OCI-LY7 (cell line): ENCODE data around the gene FAM3B. TPM values are rescaled to one million over a fixed set of nuclear protein-coding genes. Genes with fewer than 3 reads are reported as not detected.
A peak's percentile ranks its signal among the peaks of the same experiment; 100 is the strongest.

Experiments
- BruUV-seq: library from RNA; stranded (reverse); fragments of 400-500 nt; replicated peaks from 2 replicates; lab custom pipeline; 2021; lab: Mats Ljungman, UMichigan
- CTCF ChIA-PET: fragments of 300-600 bp; sonication (Branson Sonifier 250); formaldehyde crosslinking; loops from one replicate; lab custom pipeline; 2022; ENCODE audit warnings: antibody characterized with exemption; ENCODE audit not compliant: unreplicated experiment; lab: Charles Lee
- POLR2A ChIA-PET: fragments of 300-600 bp; sonication (Branson Sonifier 250); formaldehyde crosslinking; loops from one replicate; lab custom pipeline; 2022; ENCODE audit warnings: antibody characterized with exemption; lab: Charles Lee
- DNase-seq: peaks from one replicate; pipeline ENCODE4 v3.0.0-alpha.2; 2015; ENCODE audit warnings: low spot score
- H2AFZ ChIP-seq: fragments of 200-600 bp; sonication (generic), shearing (Covaris generic); 2 replicates; pipeline ENCODE4 v1.6.1; 2014; ENCODE audit warnings: mild to moderate bottlenecking, antibody characterized with exemption, low read length, moderate library complexity
- H3K27ac ChIP-seq: fragments of 200-600 bp; sonication (generic); 2 replicates; pipeline ENCODE4 v1.5.1; 2014; ENCODE audit warnings: mixed run types, low read depth, mild to moderate bottlenecking, moderate library complexity, low read length, inconsistent platforms; ENCODE audit not compliant: poor library complexity, severe bottlenecking
- H3K36me3 ChIP-seq: fragments of 200-600 bp; sonication (generic); 2 replicates; pipeline ENCODE4 v1.6.1; 2014; ENCODE audit warnings: mild to moderate bottlenecking, antibody characterized with exemption, low read length, moderate library complexity, mixed read lengths; ENCODE audit not compliant: insufficient read depth
- H3K4me1 ChIP-seq: fragments of 200-600 bp; sonication (generic); 2 replicates; pipeline ENCODE4 v1.5.1; 2014; ENCODE audit warnings: mild to moderate bottlenecking, low read length; ENCODE audit not compliant: insufficient read depth, poor library complexity, severe bottlenecking
- H3K4me2 ChIP-seq: fragments of 200-600 bp; sonication (generic); 2 replicates; pipeline ENCODE4 v1.6.1; 2014; ENCODE audit warnings: mild to moderate bottlenecking, low read length
- H3K4me3 ChIP-seq: fragments of 200-600 bp; sonication (generic); 2 replicates; pipeline ENCODE4 v1.5.1; 2014; ENCODE audit warnings: mild to moderate bottlenecking, low read depth, low read length; ENCODE audit not compliant: poor library complexity, severe bottlenecking
- H3K79me2 ChIP-seq: fragments of 200-600 bp; sonication (generic); 2 replicates; pipeline ENCODE4 v1.6.1; 2016; ENCODE audit warnings: low read depth, mild to moderate bottlenecking, low read length, moderate library complexity, mixed read lengths; ENCODE audit not compliant: insufficient read depth
- H3K9me2 ChIP-seq: fragments of 200-600 bp; sonication (generic); 2 replicates; pipeline ENCODE4 v1.6.1; 2016; ENCODE audit warnings: mild to moderate bottlenecking, low read length, mixed read lengths; ENCODE audit not compliant: insufficient read depth
- H3K9me3 ChIP-seq: fragments of 200-600 bp; sonication (generic); 2 replicates; pipeline ENCODE4 v1.6.1; 2014; ENCODE audit warnings: mild to moderate bottlenecking, mixed run types, low read length, mixed read lengths
- H4K20me1 ChIP-seq: fragments of 200-600 bp; sonication (generic); 2 replicates; pipeline ENCODE4 v1.6.1; 2014; ENCODE audit warnings: mild to moderate bottlenecking, antibody characterized with exemption, low read length, moderate library complexity, mixed read lengths; ENCODE audit not compliant: insufficient read depth
- EZH2phosphoT487 ChIP-seq: fragments of 200-600 bp; sonication (generic); IDR thresholded peaks from 2 replicates; pipeline ENCODE4 v1.6.1; 2018; ENCODE audit warnings: low read depth, borderline replicate concordance, mild to moderate bottlenecking, mixed run types, antibody characterized with exemption, low read length, moderate library complexity, mixed read lengths
- intact Hi-C: fragments of 100-400 bp; cut with micrococcal nuclease; formaldehyde crosslinking; loops from one replicate; pipeline ENCODE4 v1.10.0; 2022; ENCODE audit not compliant: unreplicated experiment
- total RNA-seq, 2 experiments: library from RNA; depleted of rRNA in 1 of 2; stranded (reverse); fragments of >200 nt in 1 of 2; shearing (Covaris generic) in 1 of 2; gene quantifications; 2 replicates each; pipeline ENCODE4 v1.2.3, GENCODE V29; 2014 to 2022
- TF ChIP-seq, protein P1 (sequence below): fragments of 200-600 bp; sonication (generic); conservative IDR thresholded peaks from 2 replicates; pipeline ENCODE4 v1.5.1; 2014; ENCODE audit warnings: mild to moderate bottlenecking, antibody characterized with exemption, low read length, moderate library complexity, mixed read lengths

The FAM3B gene
- total RNA-seq, 2 experiments from 2014 or later, result 0.19 TPM; not detected in 1

DNA sequence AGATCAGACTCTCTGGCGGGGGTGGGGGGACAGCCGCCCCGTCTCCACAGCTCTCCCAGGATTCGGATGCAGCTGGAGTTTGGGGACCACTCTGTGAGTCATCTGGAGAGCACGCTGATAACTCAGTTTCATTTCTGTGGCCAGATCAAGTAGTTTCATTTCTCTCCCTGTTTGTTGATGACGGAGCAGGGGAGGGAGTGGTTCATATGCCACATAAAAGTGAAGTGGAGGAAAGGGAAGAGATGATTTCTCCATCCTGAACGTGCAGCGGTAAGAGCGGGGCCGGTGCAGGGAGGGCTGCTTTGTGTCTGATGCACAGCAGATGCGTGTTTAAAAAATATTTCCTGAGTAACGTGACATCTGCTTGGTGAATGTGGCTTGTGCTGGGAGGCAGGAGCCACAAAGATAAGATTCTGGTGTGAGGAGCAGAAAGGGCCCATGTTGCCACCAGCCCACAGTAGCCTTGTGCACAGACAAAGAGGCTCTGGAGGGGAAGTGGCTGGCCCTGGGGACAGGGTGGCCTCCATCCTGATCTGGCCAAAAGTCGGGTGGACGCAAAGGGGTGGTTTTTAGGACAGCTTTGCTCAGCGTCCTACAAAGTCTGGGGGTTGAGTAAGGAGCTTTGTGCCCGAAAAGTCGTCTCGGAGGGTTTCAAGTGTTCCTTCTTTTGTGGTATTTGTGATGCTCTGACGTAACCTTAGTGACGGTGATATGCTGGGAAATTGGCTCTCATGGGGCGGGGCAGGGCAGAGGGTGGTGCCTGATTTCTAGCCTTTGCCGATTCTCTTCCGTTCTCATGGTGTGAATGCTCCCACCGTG, 45.4 kb downstream of the FAM3B start, which contains the start of gene MX2:
TSS of gene MX2 (plus strand) at position 242 of the 819 bp plus-strand sequence. CDS start 14,880 bp downstream, outside the sequence.
- ChIA-PET CTCF (no interaction called here), POLR2A (interaction anchor here (0.7 to 1.6 kb wide), 2 partner anchors 42 to 60 kb away, joined by 3 to 4 read pairs; no protein-coding TSS in a partner anchor)
- Histone ChIP-seq H3K36me3 (no peaks in the 10 kb centered on the region), H2AFZ (peak within 1 kb of the TSS; percentile 95), H3K9me2 (no peaks in the 10 kb centered on the region), H3K79me2 (peaks cover 2% of the 10 kb centered on the region; the same call in 1 of the 2 replicates), H3K4me1 (peaks cover 28% of the 10 kb centered on the region), H3K27ac (peak within 1 kb of the TSS; percentile 29), H3K4me2 (peak within 1 kb of the TSS; percentile 63), H3K9me3 (no peaks in the 10 kb centered on the region), H4K20me1 (no peaks in the 10 kb centered on the region), H3K4me3 (peak within 1 kb of the TSS; percentile 58)
- no TSS peak for BruUV-seq
- intact Hi-C loops, result loop anchor here (10.0 kb wide), 1 partner anchor 563 kb away; no protein-coding TSS in a partner anchor
- peak; percentile 35 for DNase-seq
- TF ChIP-seq EZH2phosphoT487, result no peak
- TF ChIP-seq, protein P1, sequence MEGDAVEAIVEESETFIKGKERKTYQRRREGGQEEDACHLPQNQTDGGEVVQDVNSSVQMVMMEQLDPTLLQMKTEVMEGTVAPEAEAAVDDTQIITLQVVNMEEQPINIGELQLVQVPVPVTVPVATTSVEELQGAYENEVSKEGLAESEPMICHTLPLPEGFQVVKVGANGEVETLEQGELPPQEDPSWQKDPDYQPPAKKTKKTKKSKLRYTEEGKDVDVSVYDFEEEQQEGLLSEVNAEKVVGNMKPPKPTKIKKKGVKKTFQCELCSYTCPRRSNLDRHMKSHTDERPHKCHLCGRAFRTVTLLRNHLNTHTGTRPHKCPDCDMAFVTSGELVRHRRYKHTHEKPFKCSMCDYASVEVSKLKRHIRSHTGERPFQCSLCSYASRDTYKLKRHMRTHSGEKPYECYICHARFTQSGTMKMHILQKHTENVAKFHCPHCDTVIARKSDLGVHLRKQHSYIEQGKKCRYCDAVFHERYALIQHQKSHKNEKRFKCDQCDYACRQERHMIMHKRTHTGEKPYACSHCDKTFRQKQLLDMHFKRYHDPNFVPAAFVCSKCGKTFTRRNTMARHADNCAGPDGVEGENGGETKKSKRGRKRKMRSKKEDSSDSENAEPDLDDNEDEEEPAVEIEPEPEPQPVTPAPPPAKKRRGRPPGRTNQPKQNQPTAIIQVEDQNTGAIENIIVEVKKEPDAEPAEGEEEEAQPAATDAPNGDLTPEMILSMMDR, result no peak

DNA sequence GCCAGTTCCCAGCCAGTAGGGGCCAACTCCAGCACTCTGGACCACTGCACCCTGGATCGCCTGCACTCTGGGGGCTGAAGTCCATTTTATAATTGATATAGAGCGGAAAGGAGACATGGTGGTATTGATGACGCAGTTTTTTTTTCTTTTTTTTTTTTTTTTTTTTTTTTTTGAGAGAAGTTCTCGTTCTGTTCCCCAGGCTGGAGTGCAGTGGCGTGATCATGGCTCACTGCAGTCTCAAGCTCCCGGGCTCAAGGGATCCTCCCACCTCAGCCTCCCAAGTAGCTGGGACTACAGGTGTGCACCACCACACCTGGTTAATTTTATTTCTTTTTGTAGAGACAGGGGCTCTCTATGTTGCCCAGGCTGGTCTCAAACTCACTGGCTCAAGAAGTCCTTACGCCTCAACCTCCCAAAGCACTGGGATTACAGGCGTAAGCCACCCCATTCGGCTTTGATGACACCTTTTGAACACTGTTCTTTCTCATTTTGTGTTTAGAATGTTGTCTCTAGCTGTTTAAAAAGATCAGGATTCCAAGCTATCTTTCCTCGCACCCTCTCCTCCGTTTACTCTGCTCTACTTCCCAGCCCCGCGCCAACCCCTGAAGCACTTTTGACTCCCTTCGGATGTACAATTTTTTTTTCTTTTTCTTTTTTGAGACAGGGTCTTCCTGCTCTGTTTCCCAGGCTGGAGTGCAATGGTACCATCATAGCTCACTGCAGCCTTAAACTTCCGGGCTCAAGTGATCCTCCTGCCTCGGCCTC, 46.2 kb downstream of the FAM3B start:
- Histone ChIP-seq H3K4me2 (peak overlapping the region; percentile 63), H3K4me3 (peak overlapping the region; percentile 58), H4K20me1 (no peaks in the 10 kb centered on the region), H3K27ac (peak overlapping the region; percentile 29), H3K36me3 (no peaks in the 10 kb centered on the region), H3K9me3 (no peaks in the 10 kb centered on the region), H3K4me1 (peaks cover 35% of the 10 kb centered on the region), H3K79me2 (peaks cover 3% of the 10 kb centered on the region; the same call in 1 of the 2 replicates), H3K9me2 (no peaks in the 10 kb centered on the region), H2AFZ (peak overlapping the region; percentile 95; the same call in 1 of the 2 replicates)
- CTCF ChIA-PET, result no interaction called here
- BruUV-seq, result no TSS peak
- no peak for DNase-seq
- intact Hi-C loops, result loop anchor here (10.0 kb wide), 1 partner anchor 562 kb away; no protein-coding TSS in a partner anchor
- no peak for TF ChIP-seq EZH2phosphoT487
- TF ChIP-seq, protein P1, result no peak
- POLR2A ChIA-PET, result interaction anchor here (1.6 kb wide), 1 partner anchor 43 kb away, joined by 4 read pairs; no protein-coding TSS in a partner anchor
